HG03460 (cell line): ENCODE data around the gene DDTL.
A peak's percentile ranks its signal among the peaks of the same experiment; 100 is the strongest.
"Not testable (repeated sequence)": the region's sequence is repeated elsewhere in the genome, so short reads cannot be mapped to it uniquely, and the experiment has no call there.

Source experiments
- ATAC-seq: cut with Tn5 transposase; IDR thresholded peaks from one replicate; pipeline ENCODE4 v1.9.1; 2021; ENCODE audit not compliant: unreplicated experiment

DDTL gene

GRCh38 chr22:23969071-23969470 lies 2.4 kb downstream of the DDTL start:
- ATAC-seq: no peak

GRCh38 chr22:23970201-23970641 lies 3.5 kb downstream of the DDTL start:
- no peak for ATAC-seq

DNA sequence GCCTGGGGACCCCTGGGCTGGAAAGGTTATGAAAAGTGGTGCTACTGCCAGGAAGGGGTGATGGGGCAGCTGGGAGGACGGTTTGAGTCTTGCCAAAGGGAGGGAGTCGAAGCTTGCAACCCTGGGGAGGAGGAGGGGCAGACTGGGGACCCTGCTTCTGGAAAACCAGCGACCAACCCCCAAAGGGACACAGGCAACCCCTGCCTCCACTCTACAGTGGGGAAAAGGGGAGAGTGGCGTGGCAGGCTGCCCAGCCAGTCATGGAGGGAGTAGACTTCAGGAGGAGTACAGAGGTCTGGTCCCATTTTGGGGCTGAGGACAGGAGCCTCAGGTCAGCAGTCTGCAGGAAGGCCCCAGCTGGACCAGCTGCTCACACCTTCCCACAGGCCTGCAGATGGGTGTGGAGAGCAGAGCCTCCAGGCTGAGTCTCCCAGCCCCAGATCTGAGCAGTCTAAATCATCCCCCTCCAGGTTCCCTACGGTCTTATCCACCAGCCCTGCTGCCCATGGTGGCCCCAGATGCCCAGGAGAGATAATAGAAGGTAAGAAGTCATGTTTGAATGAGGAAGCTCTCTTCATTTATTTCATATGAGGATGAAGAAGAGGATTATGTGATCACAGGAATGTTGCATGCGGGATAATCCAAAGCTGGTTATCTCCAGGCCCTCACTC lies 4.3 kb downstream of the DDTL start:
- ATAC-seq: no peak

DNA sequence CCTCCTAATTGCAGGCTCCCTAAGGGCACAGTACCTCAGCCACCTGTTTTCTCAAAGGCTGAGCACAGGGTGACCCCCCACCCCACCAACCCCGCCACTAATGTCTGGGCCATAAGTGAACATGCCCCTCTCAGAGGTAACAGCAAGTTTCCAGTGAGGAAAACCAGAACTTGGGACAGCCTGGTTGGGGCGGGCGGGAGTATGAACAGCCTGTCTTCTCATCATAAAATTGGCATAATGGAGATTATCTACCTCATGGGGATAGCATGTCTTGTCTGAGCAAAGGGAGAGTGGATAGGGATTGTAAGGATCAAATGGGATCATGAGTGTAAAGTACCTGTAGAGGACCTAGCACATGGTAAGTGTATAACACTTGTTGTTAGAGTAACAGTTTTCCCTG lies 5.2 kb downstream of the DDTL start:
- not testable (repeated sequence) for ATAC-seq

GRCh38 chr22:23974345-23974744 lies 7.7 kb downstream of the DDTL start, which contains the start of gene DDT:
TSS of gene DDT (minus strand) at chr22:23974441. CDS start at chr22:23974414, 27 bp downstream.
- peak; percentile 86 for ATAC-seq

DNA sequence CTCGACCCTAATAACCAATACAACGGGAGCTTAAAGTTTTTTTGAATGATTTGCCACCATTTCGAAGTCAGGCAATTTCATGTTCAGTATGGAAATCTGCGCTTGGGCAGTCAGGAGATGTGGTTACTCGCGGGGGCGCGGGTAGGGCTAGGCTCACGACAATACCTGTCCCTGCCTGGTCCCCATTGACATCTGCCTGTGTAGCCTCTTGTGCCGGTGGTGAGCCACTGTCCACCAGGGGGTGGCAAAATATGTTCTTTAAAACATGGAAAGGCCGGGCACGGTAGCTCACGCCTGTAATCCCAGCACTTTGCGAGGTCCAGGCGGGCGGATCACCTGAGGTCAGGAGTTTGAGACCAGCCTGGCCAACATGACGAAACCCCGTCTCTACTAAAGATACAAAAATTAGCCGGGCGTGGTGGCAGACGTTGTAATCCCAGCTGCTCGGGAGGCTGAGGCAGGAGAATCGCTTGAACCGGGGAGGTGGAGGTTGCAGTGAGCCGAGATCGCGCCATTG lies 8.2 kb downstream of the DDTL start:
- not testable (repeated sequence) for ATAC-seq

DNA sequence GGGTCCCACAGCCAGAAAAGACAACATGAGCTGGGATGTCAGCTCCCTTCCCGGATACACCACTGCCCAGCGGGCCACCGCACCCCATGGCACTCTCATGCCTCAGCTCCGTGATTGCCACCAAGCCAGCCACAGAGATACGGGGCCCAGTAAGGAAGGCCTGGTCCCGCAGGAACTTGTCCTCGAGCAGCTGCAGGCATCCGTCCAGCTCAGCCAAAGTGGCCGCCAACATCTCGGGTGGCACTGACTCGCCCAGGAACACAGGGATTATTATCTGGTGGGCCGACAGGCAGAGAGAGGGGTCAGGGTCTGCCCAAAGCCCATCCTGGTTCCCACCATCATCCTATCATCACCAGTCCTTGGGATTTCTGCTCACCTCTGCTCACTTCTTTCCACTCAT lies 10.6 kb downstream of the DDTL start:
- ATAC-seq: not testable (repeated sequence)

DNA sequence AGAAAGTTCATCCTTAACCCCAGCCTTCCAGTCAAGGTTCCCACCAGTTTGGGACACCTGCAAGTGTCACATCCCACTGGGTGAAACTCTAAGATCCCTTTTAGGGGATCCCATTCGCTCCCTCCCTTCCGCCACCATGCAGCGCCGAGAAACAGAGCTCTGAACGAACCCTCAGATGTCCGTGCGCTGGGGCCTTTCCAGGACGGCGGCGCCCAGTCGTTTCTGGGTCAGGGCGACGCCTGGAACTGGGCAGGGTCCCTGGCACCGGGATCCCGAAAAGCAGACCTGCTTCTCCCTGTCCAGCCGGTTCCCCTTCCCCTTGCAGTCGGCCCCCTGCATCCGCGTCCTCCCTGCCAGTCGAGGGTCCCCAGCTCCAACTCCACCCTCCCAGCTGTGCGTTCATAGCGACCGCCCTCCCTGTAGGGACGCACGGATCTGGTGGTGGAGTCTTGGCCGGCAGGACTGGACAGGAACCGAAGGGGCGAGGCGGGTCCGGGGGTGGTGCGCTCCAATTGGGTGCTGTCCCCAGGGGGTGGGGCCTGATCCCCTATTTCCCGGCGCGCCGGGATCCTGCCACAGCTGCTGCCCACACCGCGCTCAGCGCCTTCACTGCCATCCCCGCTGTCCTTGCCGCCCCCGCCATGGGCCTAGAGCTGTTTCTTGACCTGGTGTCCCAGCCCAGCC lies 13.0 kb downstream of the DDTL start, which contains the start of gene GSTT2:
GSTT2 (plus strand) TSS at position 578 of the 684 bp plus-strand sequence.
- ATAC-seq: not testable (repeated sequence)

- ATAC-seq: not testable (repeated sequence)
Measured at GRCh38 chr22:23980567-23980966, 13.9 kb downstream of the DDTL start.

DNA sequence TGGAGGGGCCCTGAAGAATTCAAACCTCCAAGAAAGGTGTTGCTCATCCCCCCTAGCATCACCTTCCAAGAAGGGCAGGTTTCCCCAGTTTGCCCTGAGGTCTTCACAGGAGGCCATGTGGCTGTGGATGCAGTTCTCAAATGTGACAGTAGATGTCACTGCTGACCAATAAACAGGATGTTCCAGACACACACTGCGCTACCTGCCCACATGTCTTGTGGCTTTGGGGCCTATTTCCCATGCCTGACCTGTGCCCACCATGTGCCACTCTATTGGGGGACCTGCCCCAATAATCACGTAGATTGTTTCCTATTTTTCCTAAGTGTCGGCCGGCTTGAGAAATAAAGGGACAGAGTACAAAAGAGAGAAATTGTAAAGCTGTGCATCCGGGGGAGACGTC lies 17.7 kb downstream of the DDTL start:
- no peak for ATAC-seq

DNA sequence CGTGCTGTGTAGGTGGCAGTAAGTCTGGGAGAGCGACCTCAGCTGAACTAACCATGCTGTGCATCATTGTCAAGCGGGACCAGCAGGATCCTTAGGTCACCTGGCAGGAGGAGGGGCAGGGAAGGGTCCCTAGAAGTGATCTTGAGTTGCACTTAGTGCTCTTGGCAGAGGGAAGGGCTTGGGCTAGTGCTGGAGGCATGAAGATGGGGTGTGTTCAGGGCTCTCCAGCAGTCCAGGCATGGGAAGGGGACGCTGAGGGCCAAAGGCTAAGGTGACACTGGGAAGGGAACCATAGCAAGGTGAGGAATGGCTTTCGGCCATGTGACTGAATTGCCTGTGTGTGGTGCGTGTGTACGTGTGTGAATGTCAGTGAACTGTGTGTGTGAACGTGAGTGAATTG lies 19.4 kb downstream of the DDTL start:
- not testable (repeated sequence) for ATAC-seq

GRCh38 chr22:23986538-23987178 lies 20.0 kb downstream of the DDTL start:
- ATAC-seq: not testable (repeated sequence)

DNA sequence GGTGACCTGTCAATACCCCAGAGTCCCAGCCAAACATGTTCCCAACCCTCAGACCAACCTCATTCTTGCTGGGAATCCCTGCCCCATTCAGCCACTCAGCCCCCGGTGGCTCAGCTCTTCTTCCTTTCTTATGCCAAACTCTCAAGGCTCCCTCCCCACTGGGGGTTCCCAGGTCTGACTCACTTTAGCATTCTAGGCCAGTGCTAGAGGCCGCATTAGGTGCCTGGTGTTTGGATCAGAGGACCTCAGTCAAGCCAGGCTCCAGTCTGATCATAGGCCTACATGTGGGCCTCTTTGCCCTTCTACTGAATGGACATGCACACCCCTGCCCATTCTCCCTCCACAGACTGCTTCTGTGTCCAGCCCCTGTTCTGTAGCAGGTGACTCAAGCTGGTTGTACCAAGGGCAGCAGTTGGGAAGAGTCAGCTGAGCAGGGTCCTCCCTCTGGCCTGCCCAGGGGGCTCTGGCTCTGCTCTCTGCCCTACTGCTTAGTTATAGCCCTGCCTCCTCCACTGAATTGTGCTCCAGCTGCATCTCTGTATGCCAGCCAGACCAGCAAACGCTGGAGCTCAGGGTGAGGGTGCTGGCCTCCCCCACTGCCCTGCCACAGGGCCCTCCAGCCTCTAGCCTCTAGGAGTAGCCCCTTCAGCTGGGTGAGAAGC lies 23.0 kb downstream of the DDTL start:
- not testable (repeated sequence) for ATAC-seq

GRCh38 chr22:23993080-23993479 lies 26.4 kb downstream of the DDTL start:
- not testable (repeated sequence) for ATAC-seq

DNA sequence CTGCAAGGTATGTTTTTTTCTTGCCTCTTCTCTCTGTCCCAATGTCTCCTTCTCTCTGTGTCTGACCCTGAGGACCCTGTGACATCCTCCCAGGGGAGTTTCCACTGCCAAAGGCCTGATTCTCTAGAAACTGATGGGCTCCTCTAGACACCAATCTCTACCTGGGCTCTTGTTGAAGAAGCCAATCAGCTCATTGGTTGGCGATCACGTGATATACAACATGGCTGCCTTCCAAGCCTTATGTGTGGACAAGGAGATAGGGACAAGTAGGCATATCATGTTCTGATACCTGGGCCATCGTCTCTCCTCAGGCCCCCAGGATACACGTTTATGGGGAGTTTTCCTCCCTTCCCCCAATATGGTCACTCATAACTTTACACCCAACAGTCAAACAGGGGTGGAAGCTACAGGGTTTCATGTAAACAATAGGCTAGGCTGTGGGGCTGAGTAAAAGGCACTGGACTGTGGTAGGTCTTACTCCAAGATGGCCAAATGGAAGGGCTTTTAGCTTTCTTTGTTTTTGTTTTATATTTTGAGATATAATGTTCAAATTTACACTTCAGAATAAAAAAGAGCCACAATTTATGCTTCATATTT lies 27.0 kb downstream of the DDTL start:
- not testable (repeated sequence) for ATAC-seq

GRCh38 chr22:23997092-23997491 lies 30.4 kb downstream of the DDTL start:
- no peak for ATAC-seq

DNA sequence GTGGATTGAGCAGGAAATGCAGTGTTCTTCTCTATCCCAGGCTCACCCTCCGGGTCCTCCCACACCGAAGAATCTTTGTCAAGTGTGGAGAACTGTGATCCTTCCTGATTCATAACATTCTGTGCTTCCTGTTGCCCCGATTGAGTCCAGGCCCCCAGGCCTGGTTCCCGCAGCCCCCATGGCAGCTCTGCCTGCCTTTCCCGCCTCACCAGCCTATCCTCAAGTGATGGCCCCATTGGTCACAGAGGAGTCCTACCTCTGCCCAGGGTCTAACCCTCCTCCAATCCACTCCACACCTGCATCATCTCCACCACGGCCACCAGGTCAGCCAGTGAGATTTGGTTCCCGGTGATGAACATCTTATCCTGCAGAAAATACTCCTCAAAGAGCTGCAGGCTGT lies 33.1 kb downstream of the DDTL start:
- ATAC-seq: not testable (repeated sequence)

- ATAC-seq: no peak
Measured at GRCh38 chr22:24001314-24001713, 34.6 kb downstream of the DDTL start.

DNA sequence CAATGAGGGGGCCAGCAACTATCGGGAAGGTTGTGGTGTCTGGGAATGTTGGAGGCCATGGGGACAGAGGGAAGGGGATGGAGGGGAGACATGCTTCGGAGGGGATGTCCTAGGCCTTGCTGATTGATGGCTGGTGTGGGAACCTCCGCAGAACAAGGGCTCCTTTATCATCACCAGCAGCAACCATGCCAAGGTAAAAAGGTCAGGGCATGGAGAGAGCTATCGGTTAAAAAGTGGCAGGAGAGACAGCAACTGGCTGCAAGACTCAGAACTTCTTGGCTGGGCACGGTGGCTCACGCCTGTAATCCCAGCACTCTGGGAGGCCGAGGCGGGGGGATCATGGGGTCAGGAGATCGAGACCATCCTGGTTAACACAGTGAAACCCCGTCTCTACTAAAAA lies 35.6 kb downstream of the DDTL start:
- no peak for ATAC-seq

- ATAC-seq: no peak
Measured at GRCh38 chr22:24002851-24003250, 36.2 kb downstream of the DDTL start.

DNA sequence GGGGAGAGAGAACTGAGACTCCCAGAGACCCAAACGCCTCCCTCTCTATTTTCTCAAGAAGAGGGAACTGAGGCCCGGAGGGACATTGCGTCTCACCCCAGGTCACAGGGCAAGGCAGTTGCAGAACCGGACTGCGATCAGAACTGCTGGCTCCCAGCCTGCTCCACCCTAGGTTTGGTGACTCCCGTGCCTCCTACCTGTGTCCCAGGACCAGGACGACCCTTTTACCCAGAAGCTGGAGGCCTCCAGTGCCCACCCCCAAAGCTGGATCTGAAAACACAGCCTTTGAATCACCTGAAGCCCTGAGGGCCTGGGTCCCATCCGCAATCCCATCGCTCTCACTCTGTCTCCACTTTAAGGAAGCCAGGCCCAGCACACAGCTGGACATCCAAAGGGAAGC lies 37.2 kb downstream of the DDTL start:
- ATAC-seq: no peak
